ENCODE data around the gene B4GALNT2.

DNA sequence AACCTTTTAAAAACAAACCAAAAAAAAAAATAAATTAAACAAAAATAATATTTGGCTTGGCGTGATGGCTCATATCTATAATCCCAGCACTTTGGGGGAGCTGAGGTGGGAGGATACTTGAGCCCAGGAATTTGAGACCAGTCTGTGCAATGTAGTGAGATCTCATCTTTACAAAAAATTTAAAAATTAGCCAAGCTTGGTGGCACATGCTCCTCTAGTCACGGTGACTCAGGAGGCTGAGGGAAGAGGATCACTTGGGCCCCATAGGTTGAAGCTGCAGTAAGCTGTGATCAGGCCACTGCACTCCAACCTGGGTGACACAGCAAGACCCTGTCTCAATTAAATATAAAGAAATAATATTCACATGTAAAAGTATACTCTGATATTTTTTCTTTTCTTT, 65.6 kb downstream of the B4GALNT2 start:
- TF ChIP-seq, protein P1, sequence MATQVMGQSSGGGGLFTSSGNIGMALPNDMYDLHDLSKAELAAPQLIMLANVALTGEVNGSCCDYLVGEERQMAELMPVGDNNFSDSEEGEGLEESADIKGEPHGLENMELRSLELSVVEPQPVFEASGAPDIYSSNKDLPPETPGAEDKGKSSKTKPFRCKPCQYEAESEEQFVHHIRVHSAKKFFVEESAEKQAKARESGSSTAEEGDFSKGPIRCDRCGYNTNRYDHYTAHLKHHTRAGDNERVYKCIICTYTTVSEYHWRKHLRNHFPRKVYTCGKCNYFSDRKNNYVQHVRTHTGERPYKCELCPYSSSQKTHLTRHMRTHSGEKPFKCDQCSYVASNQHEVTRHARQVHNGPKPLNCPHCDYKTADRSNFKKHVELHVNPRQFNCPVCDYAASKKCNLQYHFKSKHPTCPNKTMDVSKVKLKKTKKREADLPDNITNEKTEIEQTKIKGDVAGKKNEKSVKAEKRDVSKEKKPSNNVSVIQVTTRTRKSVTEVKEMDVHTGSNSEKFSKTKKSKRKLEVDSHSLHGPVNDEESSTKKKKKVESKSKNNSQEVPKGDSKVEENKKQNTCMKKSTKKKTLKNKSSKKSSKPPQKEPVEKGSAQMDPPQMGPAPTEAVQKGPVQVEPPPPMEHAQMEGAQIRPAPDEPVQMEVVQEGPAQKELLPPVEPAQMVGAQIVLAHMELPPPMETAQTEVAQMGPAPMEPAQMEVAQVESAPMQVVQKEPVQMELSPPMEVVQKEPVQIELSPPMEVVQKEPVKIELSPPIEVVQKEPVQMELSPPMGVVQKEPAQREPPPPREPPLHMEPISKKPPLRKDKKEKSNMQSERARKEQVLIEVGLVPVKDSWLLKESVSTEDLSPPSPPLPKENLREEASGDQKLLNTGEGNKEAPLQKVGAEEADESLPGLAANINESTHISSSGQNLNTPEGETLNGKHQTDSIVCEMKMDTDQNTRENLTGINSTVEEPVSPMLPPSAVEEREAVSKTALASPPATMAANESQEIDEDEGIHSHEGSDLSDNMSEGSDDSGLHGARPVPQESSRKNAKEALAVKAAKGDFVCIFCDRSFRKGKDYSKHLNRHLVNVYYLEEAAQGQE (IDR thresholded peaks at IDR 0.05; ENCODE audit: low read depth) = no peak
- TF ChIP-seq TEAD4 (IDR thresholded peaks at IDR 0.05) (no peak), CEBPB (IDR thresholded peaks at IDR 0.05) (no peak), EP300 (IDR thresholded peaks at IDR 0.05; ENCODE audit: borderline replicate concordance) (no peak), RAD21 (IDR thresholded peaks at IDR 0.05; ENCODE audit: low read depth) (no peak), NFIC (IDR thresholded peaks at IDR 0.05) (no peak), FOXM1 (IDR thresholded peaks at IDR 0.05; ENCODE audit: borderline replicate concordance, low read depth) (no peak), TAF1 (IDR thresholded peaks at IDR 0.05; ENCODE audit: low read depth) (no peak), EGR1 (IDR thresholded peaks at IDR 0.05) (no peak), ZBTB7A (IDR thresholded peaks at IDR 0.05; ENCODE audit: low read depth) (no peak), YY1 (IDR thresholded peaks at IDR 0.05; ENCODE audit: low read depth) (no peak), CREB1 (IDR thresholded peaks at IDR 0.05; ENCODE audit: low read depth) (no peak)
- TF ChIP-seq, protein P2, sequence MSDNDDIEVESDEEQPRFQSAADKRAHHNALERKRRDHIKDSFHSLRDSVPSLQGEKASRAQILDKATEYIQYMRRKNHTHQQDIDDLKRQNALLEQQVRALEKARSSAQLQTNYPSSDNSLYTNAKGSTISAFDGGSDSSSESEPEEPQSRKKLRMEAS (IDR thresholded peaks at IDR 0.05) = no peak
- TF ChIP-seq, protein P3, sequence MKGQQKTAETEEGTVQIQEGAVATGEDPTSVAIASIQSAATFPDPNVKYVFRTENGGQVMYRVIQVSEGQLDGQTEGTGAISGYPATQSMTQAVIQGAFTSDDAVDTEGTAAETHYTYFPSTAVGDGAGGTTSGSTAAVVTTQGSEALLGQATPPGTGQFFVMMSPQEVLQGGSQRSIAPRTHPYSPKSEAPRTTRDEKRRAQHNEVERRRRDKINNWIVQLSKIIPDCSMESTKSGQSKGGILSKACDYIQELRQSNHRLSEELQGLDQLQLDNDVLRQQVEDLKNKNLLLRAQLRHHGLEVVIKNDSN (IDR thresholded peaks at IDR 0.05) = no peak

Data from Ishikawa (cell line).